COLO668 (cell line): ENCODE results near the gene GPC1.
A peak's percentile ranks its signal among the peaks of the same experiment; 100 is the strongest.

Experiments
- DNase-seq: peaks from one replicate; lab custom pipeline; 2025; ENCODE audit not compliant: unreplicated experiment; lab: John Stamatoyannopoulos, UW

Gene GPC1

GRCh38 chr2:240440704-240441320 lies 5.3 kb downstream of the GPC1 start:
- no peak for DNase-seq

GRCh38 chr2:240441326-240441992 lies 6.0 kb downstream of the GPC1 start:
- no peak for DNase-seq

- DNase-seq: no peak
These were observed 6.5 kb downstream of the GPC1 start for GRCh38 chr2:240441993-240442411.

- DNase-seq: no peak
These were observed 7.6 kb downstream of the GPC1 start for GRCh38 chr2:240442891-240443715.

- DNase-seq: no peak
These were observed 8.4 kb downstream of the GPC1 start for GRCh38 chr2:240443891-240444301.

GRCh38 chr2:240444464-240444863 lies 9.0 kb downstream of the GPC1 start:
- no peak for DNase-seq

- DNase-seq: no peak
These were observed 10.6 kb downstream of the GPC1 start for GRCh38 chr2:240445961-240446663.

- no peak for DNase-seq
These were observed 11.3 kb downstream of the GPC1 start for GRCh38 chr2:240446664-240447175.

- DNase-seq: no peak
These were observed 11.9 kb downstream of the GPC1 start for GRCh38 chr2:240447331-240447730.

- no peak for DNase-seq
These were observed 12.5 kb downstream of the GPC1 start for GRCh38 chr2:240447934-240448333.

- DNase-seq: no peak
These were observed 13.2 kb downstream of the GPC1 start for GRCh38 chr2:240448387-240449274.

- DNase-seq: peak; percentile 38
These were observed 14.5 kb downstream of the GPC1 start for GRCh38 chr2:240449764-240450531.

- no peak for DNase-seq
These were observed 15.2 kb downstream of the GPC1 start for GRCh38 chr2:240450532-240451107.

GRCh38 chr2:240451108-240451611 lies 15.7 kb downstream of the GPC1 start:
- DNase-seq: no peak

GRCh38 chr2:240451791-240452461 lies 16.5 kb downstream of the GPC1 start:
- DNase-seq: no peak

- DNase-seq: peak; percentile 71
These were observed 17.2 kb downstream of the GPC1 start for GRCh38 chr2:240452462-240453256.

- DNase-seq: no peak
These were observed 18.1 kb downstream of the GPC1 start for GRCh38 chr2:240453461-240454105.
